NOMO-1 treated with dmso at 0.1 percent for 144 hours (cell line): Measurements from ENCODE around the gene GBA2.

ENCODE experiments used
- DNase-seq: peaks from one replicate; lab custom pipeline; 2025; ENCODE audit not compliant: unreplicated experiment; lab: John Stamatoyannopoulos, UW

GBA2 gene

GRCh38 chr9:35696520-35697215 is 52.4 kb downstream of the GBA2 start:
- peak; percentile 14 for DNase-seq

GRCh38 chr9:35695943-35696401 is 53.1 kb downstream of the GBA2 start:
- DNase-seq, result no peak

GRCh38 chr9:35691757-35692301 is 57.2 kb downstream of the GBA2 start:
- no peak for DNase-seq

- DNase-seq, result no peak
These were observed 57.7 kb downstream of the GBA2 start for GRCh38 chr9:35691334-35691650.

GRCh38 chr9:35690614-35691333 is 58.3 kb downstream of the GBA2 start:
- DNase-seq, result peak; percentile 27

GRCh38 chr9:35690294-35690613 is 58.8 kb downstream of the GBA2 start:
- no peak for DNase-seq

- no peak for DNase-seq
These were observed 59.3 kb downstream of the GBA2 start, which contains the start of gene TPM2 for GRCh38 chr9:35689542-35690293. Gene TPM2, minus strand, starts transcription at chr9:35689925. Its CDS starts 108 bp downstream, at chr9:35689817.

- DNase-seq, result no peak
These were observed 60.2 kb downstream of the GBA2 start for GRCh38 chr9:35688558-35689541.

- no peak for DNase-seq
These were observed 61.0 kb downstream of the GBA2 start for GRCh38 chr9:35687972-35688557.

- no peak for DNase-seq
These were observed 61.7 kb downstream of the GBA2 start for GRCh38 chr9:35687306-35687705.
